ENCODE results near the gene LEMD2. TPM values are rescaled to one million over a fixed set of nuclear protein-coding genes. Genes with fewer than 3 reads are reported as not detected.
"Not testable (repeated sequence)": the region's sequence is repeated elsewhere in the genome, so short reads cannot be mapped to it uniquely, and the experiment has no call there.

The LEMD2 gene
- total RNA-seq, 3 donors from 2014 or later, result 42.2 to 69.1 (median 59.0) TPM

DNA sequence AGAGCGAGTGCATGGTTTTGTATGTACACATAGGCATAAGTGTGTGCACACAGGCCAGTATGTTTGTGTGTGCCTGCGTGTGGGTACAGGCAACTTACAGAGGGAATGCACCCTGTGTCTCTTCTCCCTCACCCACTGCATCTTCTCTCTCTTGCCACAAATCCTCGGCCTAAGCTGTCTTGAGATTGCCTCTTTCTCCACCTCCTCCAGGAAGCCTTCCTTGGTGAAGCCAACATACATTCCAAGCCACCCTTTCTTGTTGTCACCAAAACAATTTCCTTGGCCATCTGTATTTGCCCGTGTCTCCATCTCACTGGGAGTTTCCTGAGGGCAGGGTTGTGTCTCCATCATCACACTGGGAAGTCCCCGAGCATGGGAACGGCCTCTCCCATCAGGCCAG is 44.7 kb upstream of the LEMD2 start:
- intact Hi-C loops (cut with DNase I; ENCODE audit: low total_unique reads), result no loop called here
- H3K27me3 ChIP-seq, result peaks cover 0 to 10% of the 10 kb centered on the region in 2 donors
- no peak overlapping the region for H3K4me3 ChIP-seq
- H3K27ac ChIP-seq, result peak overlapping the region in 1 of 2 donors; percentile 72
- H3K9me3 ChIP-seq, result no peaks in the 10 kb centered on the region
- no peak for TF ChIP-seq POLR2AphosphoS5 (IDR thresholded peaks at IDR 0.05)
- TF ChIP-seq POLR2A (IDR thresholded peaks at IDR 0.05), result no peak
- TF ChIP-seq, protein P1, sequence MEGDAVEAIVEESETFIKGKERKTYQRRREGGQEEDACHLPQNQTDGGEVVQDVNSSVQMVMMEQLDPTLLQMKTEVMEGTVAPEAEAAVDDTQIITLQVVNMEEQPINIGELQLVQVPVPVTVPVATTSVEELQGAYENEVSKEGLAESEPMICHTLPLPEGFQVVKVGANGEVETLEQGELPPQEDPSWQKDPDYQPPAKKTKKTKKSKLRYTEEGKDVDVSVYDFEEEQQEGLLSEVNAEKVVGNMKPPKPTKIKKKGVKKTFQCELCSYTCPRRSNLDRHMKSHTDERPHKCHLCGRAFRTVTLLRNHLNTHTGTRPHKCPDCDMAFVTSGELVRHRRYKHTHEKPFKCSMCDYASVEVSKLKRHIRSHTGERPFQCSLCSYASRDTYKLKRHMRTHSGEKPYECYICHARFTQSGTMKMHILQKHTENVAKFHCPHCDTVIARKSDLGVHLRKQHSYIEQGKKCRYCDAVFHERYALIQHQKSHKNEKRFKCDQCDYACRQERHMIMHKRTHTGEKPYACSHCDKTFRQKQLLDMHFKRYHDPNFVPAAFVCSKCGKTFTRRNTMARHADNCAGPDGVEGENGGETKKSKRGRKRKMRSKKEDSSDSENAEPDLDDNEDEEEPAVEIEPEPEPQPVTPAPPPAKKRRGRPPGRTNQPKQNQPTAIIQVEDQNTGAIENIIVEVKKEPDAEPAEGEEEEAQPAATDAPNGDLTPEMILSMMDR (IDR thresholded peaks at IDR 0.05), result no peak
- H3K36me3 ChIP-seq, result no peaks in the 10 kb centered on the region
- DNase-seq (ENCODE audit: low spot score in 2 of 2), result no peak
- no peaks in the 10 kb centered on the region for H3K4me1 ChIP-seq

- H3K4me3 ChIP-seq; H3K9me3 ChIP-seq; intact Hi-C loops (cut with DNase I; ENCODE audit: low total_unique reads); H3K27ac ChIP-seq; H3K4me1 ChIP-seq; DNase-seq (ENCODE audit: low spot score in 2 of 2); H3K36me3 ChIP-seq: not testable (repeated sequence)
- peaks cover 0 to 10% of the 10 kb centered on the region in 2 donors for H3K27me3 ChIP-seq
These were observed 43.9 kb upstream of the LEMD2 start for GRCh38 chr6:33832831-33833230.

GRCh38 chr6:33831725-33832124 is 42.8 kb upstream of the LEMD2 start:
- H3K27ac ChIP-seq; H3K9me3 ChIP-seq; DNase-seq (ENCODE audit: low spot score in 2 of 2); intact Hi-C loops (cut with DNase I; ENCODE audit: low total_unique reads); H3K4me1 ChIP-seq; H3K36me3 ChIP-seq; H3K4me3 ChIP-seq: not testable (repeated sequence)
- H3K27me3 ChIP-seq, result peaks cover 0 to 10% of the 10 kb centered on the region in 2 donors

- Histone ChIP-seq H3K27me3 (peaks cover 0 to 10% of the 10 kb centered on the region in 2 donors), H3K27ac (no peak overlapping the region), H3K4me1 (no peaks in the 10 kb centered on the region), H3K4me3 (no peak overlapping the region), H3K9me3 (no peaks in the 10 kb centered on the region), H3K36me3 (no peaks in the 10 kb centered on the region)
- DNase-seq (ENCODE audit: low spot score in 2 of 2), result no peak
- TF ChIP-seq POLR2A (IDR thresholded peaks at IDR 0.05) (no peak), POLR2AphosphoS5 (IDR thresholded peaks at IDR 0.05) (no peak)
- TF ChIP-seq, protein P1 (IDR thresholded peaks at IDR 0.05), result no peak
- intact Hi-C loops (cut with DNase I; ENCODE audit: low total_unique reads), result no loop called here
These were observed 41.8 kb upstream of the LEMD2 start for GRCh38 chr6:33830635-33831240.

GRCh38 chr6:33828764-33829731 is 40.1 kb upstream of the LEMD2 start:
- H3K27ac ChIP-seq, result no peak overlapping the region
- no peaks in the 10 kb centered on the region for H3K9me3 ChIP-seq
- TF ChIP-seq POLR2AphosphoS5 (IDR thresholded peaks at IDR 0.05) (no peak), POLR2A (IDR thresholded peaks at IDR 0.05) (no peak)
- TF ChIP-seq, protein P1 (IDR thresholded peaks at IDR 0.05), result no peak
- H3K4me3 ChIP-seq, result no peak overlapping the region
- H3K36me3 ChIP-seq, result no peaks in the 10 kb centered on the region
- H3K4me1 ChIP-seq, result no peaks in the 10 kb centered on the region
- H3K27me3 ChIP-seq, result peaks cover 0 to 10% of the 10 kb centered on the region in 2 donors
- intact Hi-C loops (cut with DNase I; ENCODE audit: low total_unique reads), result no loop called here
- no peak for DNase-seq (ENCODE audit: low spot score in 2 of 2)

- Histone ChIP-seq H3K4me1 (no peaks in the 10 kb centered on the region), H3K27me3 (peaks cover 0 to 10% of the 10 kb centered on the region in 2 donors), H3K27ac (no peak overlapping the region), H3K9me3 (no peaks in the 10 kb centered on the region), H3K4me3 (no peak overlapping the region), H3K36me3 (no peaks in the 10 kb centered on the region)
- TF ChIP-seq POLR2AphosphoS5 (IDR thresholded peaks at IDR 0.05) (no peak), POLR2A (IDR thresholded peaks at IDR 0.05) (no peak)
- TF ChIP-seq, protein P1 (IDR thresholded peaks at IDR 0.05), result no peak
- intact Hi-C loops (cut with DNase I; ENCODE audit: low total_unique reads), result no loop called here
- no peak for DNase-seq (ENCODE audit: low spot score in 2 of 2)
These were observed 39.5 kb upstream of the LEMD2 start for GRCh38 chr6:33828452-33828763.
